Medulla oblongata (tissue), 1 donor: ENCODE measurements around the gene ABCG1.

Source experiments
- DNase-seq: peaks from one replicate; pipeline ENCODE4 v3.0.0-alpha.2; 2015; ENCODE audit errors: extremely low spot score

The ABCG1 gene

GRCh38 chr21:42250422-42251403 lies 31.8 kb downstream of the ABCG1 start:
- DNase-seq = no peak

GRCh38 chr21:42251654-42252324 lies 32.8 kb downstream of the ABCG1 start:
- DNase-seq = no peak

- DNase-seq = no peak
Measured at GRCh38 chr21:42252325-42252654, 33.4 kb downstream of the ABCG1 start.

GRCh38 chr21:42252778-42253340 lies 33.9 kb downstream of the ABCG1 start:
- DNase-seq = no peak

- no peak for DNase-seq
Measured at GRCh38 chr21:42253466-42253865, 34.5 kb downstream of the ABCG1 start.

- no peak for DNase-seq
Measured at GRCh38 chr21:42254083-42254482, 35.1 kb downstream of the ABCG1 start.

- peak; percentile 60 for DNase-seq
Measured at GRCh38 chr21:42254651-42255601, 36.0 kb downstream of the ABCG1 start.

GRCh38 chr21:42255825-42256224 lies 36.9 kb downstream of the ABCG1 start:
- no peak for DNase-seq

- DNase-seq = no peak
Measured at GRCh38 chr21:42256316-42256715, 37.4 kb downstream of the ABCG1 start.

GRCh38 chr21:42257091-42257765 lies 38.3 kb downstream of the ABCG1 start:
- no peak for DNase-seq

- peak; percentile 81 for DNase-seq
Measured at GRCh38 chr21:42258150-42258884, 39.4 kb downstream of the ABCG1 start.

GRCh38 chr21:42258885-42259407 lies 40.0 kb downstream of the ABCG1 start:
- peak; percentile 64 for DNase-seq

- no peak for DNase-seq
Measured at GRCh38 chr21:42260121-42260520, 41.2 kb downstream of the ABCG1 start.

GRCh38 chr21:42261829-42262200 lies 42.9 kb downstream of the ABCG1 start:
- DNase-seq = no peak

- no peak for DNase-seq
Measured at GRCh38 chr21:42262831-42263231, 43.9 kb downstream of the ABCG1 start.

GRCh38 chr21:42263591-42264131 lies 44.7 kb downstream of the ABCG1 start:
- DNase-seq = no peak

- DNase-seq = no peak
Measured at GRCh38 chr21:42264245-42265195, 45.6 kb downstream of the ABCG1 start.

- DNase-seq = no peak
Measured at GRCh38 chr21:42265231-42265812, 46.4 kb downstream of the ABCG1 start.
